GM12878 (cell line): ENCODE measurements around the gene TMEM52. TPM values are rescaled to one million over a fixed set of nuclear protein-coding genes. Genes with fewer than 3 reads are reported as not detected.

Source experiments
- ATAC-seq: fragments of 200-7000 bp; cut with Tn5 transposase; 3 replicates; pipeline ENCODE4 v1.9.1; 2020; ENCODE audit warnings: mild to moderate bottlenecking, moderate library complexity
- BruUV-seq: library from RNA; stranded (reverse); fragments of 400-500 nt; replicated peaks from 2 replicates; lab custom pipeline; 2021; lab: Mats Ljungman, UMichigan
- CTCF ChIA-PET: fragments of 300-600 bp; sonication (Branson Sonifier 250); formaldehyde crosslinking; extraction: SDS; loops from one replicate; lab custom pipeline; 2021; ENCODE audit warnings: inconsistent platforms; lab: Yijun Ruan, JAX
- POLR2A ChIA-PET: fragments of 350-600 bp; formaldehyde crosslinking; extraction: SDS; loops from one replicate; lab custom pipeline; 2021; ENCODE audit warnings: inconsistent platforms; lab: Charles Lee
- RAD21 ChIA-PET: fragments of 300-600 bp; sonication (Branson Sonifier 250); formaldehyde crosslinking; loops from one replicate; lab custom pipeline; 2023; ENCODE audit warnings: antibody characterized with exemption; ENCODE audit not compliant: unreplicated experiment; lab: Charles Lee
- SMC1A ChIA-PET: fragments of 300-600 bp; sonication (Branson Sonifier 250); formaldehyde crosslinking; loops from one replicate; lab custom pipeline; 2023; ENCODE audit not compliant: unreplicated experiment, uncharacterized antibody; lab: Charles Lee
- DNase-seq: peaks from one replicate; pipeline ENCODE4 v3.0.0-alpha.2; 2011; ENCODE audit warnings: low read depth, low spot score
- FAIRE-seq: peaks from 3 replicates; lab custom pipeline; 2011; peaks lifted over from hg19 to GRCh38; lab: Jason Lieb, UNC
- H2AFZ ChIP-seq: 2 replicates; pipeline ENCODE4 v1.6.0; 2011; ENCODE audit warnings: low read depth, low read length, control low read depth; ENCODE audit not compliant: control insufficient read depth
- H3K27ac ChIP-seq: 2 replicates; pipeline ENCODE4 v1.5.1; 2011; ENCODE audit warnings: control low read depth; ENCODE audit not compliant: control insufficient read depth, insufficient read depth
- H3K27me3 ChIP-seq, 2 experiments: replicated peaks in 1 of 2; 2 replicates each; pipeline versions ENCODE4 v1.6.0 to v1.6.1; 2011; ENCODE audit warnings: low read length in 1 of 2; ENCODE audit not compliant: control insufficient read depth in 2 of 2, insufficient read depth in 2 of 2
- H3K36me3 ChIP-seq, 2 experiments: 2 replicates each; pipeline ENCODE4 v1.5.1; 2011; ENCODE audit warnings: low read length in 1 of 2; ENCODE audit not compliant: control insufficient read depth in 2 of 2, insufficient read depth in 2 of 2
- H3K4me1 ChIP-seq: 2 replicates; pipeline ENCODE4 v1.6.1; 2011; ENCODE audit warnings: mild to moderate bottlenecking, low read length, moderate library complexity, mixed read lengths; ENCODE audit not compliant: control insufficient read depth, insufficient read depth
- H3K4me2 ChIP-seq: 2 replicates; pipeline ENCODE4 v1.6.0; 2011; ENCODE audit warnings: control low read depth; ENCODE audit not compliant: control insufficient read depth, insufficient read depth
- H3K4me3 ChIP-seq: fragments of 200-600 bp; sonication (generic); 2 replicates; pipeline ENCODE4 v1.5.1; 2016
- H3K79me2 ChIP-seq: 2 replicates; pipeline ENCODE4 v1.6.0; 2011; ENCODE audit warnings: low read length; ENCODE audit not compliant: control insufficient read depth, insufficient read depth
- H3K9ac ChIP-seq: 2 replicates; pipeline ENCODE4 v1.8.0; 2011; ENCODE audit warnings: low read length, control low read depth, mixed read lengths; ENCODE audit not compliant: control insufficient read depth, insufficient read depth
- H3K9me3 ChIP-seq: replicated peaks from 3 replicates; pipeline ENCODE4 v1.5.1; 2011; ENCODE audit warnings: mild to moderate bottlenecking, low read length; ENCODE audit not compliant: control insufficient read depth, insufficient read depth
- H4K20me1 ChIP-seq: 2 replicates; pipeline ENCODE4 v1.6.0; 2011; ENCODE audit not compliant: control insufficient read depth, insufficient read depth
- CTCF ChIP-seq, 3 experiments: IDR thresholded peaks in 2 of 3; conservative IDR thresholded peaks in 1 of 3; 2 replicates each; pipeline ENCODE4 v1.5.1; 2011; ENCODE audit warnings: low read depth in 3 of 3, low read length in 3 of 3, mild to moderate bottlenecking in 3 of 3, control low read depth in 2 of 3, moderate library complexity in 2 of 3, inconsistent platforms in 1 of 3, mixed read lengths in 1 of 3; ENCODE audit not compliant: control insufficient read depth in 2 of 3, insufficient read depth in 1 of 3; ENCODE audit errors: extremely low read depth in 1 of 3
- POLR2AphosphoS5 ChIP-seq: IDR thresholded peaks from 2 replicates; pipeline ENCODE4 v1.6.1; 2011; ENCODE audit warnings: mild to moderate bottlenecking, low read length, inconsistent platforms
- RAD21 ChIP-seq: IDR thresholded peaks from 2 replicates; pipeline ENCODE4 v1.6.1; 2011; ENCODE audit warnings: mild to moderate bottlenecking, low read depth, low read length, moderate library complexity; ENCODE audit not compliant: insufficient read depth
- SMC3 ChIP-seq: IDR thresholded peaks from 2 replicates; pipeline ENCODE4 v1.6.1; 2011; ENCODE audit warnings: low read length, improper control_type of control experiment, borderline replicate concordance
- WGBS: methylation state at CpG from one replicate; pipeline ENCODE4 v1.1.6; 2016; ENCODE audit warnings: low lambda C conversion rate; ENCODE audit not compliant: insufficient replicate concordance, insufficient coverage; ENCODE audit errors: missing lambda C conversion rate; 5-methylcytosine and 5-hydroxymethylcytosine counted together
- in situ Hi-C: fragments of 300-500 bp; cut with MboI; formaldehyde crosslinking; loops from 9 replicates; pipeline ENCODE4 v1.14.3; 2018; ENCODE audit warnings: mixed read lengths
- intact Hi-C: fragments of 100-400 bp; cut with micrococcal nuclease; formaldehyde crosslinking; loops from one replicate; pipeline ENCODE4 v1.14.2; 2022; ENCODE audit not compliant: unreplicated experiment
- polyA plus RNA-seq, 11 experiments: library from polyadenylated mRNA; depleted of rRNA in 4 of 11; unstranded in 6 of 11; stranded (reverse) in 5 of 11; fragments of >200 nt; fragmentation: Nextera tagmentation in 4 of 11; fragmentation: Illumina TruSeq in 1 of 11; extraction: Ambion mirVana in 4 of 11; extraction: Trizol in 1 of 11; gene quantifications; 1 replicate in 1 of 11; 2 replicates in 10 of 11; pipeline versions ENCODE4 v1.2.1 to v1.2.3, GENCODE V29; 2011 to 2016; ENCODE audit warnings: inconsistent platforms in 2 of 11, missing spikeins in 2 of 11, low read depth in 1 of 11
- total RNA-seq, 4 experiments: library from RNA; depleted of rRNA in 3 of 4; stranded (reverse); fragments of >200 nt in 3 of 4; fragmentation: Illumina TruSeq in 1 of 4; extraction: Trizol in 1 of 4; gene quantifications; 2 replicates each; pipeline versions ENCODE4 v1.2.1 to v1.2.3, GENCODE V29; 2013 to 2021

Gene TMEM52
- total and polyA plus RNA-seq, 10 of the 15 experiments (the other 5 are each of a cell fraction or from before 2014, with no cell fraction given), result 0.17 to 0.33 (median 0.24) TPM; not detected in 7

DNA sequence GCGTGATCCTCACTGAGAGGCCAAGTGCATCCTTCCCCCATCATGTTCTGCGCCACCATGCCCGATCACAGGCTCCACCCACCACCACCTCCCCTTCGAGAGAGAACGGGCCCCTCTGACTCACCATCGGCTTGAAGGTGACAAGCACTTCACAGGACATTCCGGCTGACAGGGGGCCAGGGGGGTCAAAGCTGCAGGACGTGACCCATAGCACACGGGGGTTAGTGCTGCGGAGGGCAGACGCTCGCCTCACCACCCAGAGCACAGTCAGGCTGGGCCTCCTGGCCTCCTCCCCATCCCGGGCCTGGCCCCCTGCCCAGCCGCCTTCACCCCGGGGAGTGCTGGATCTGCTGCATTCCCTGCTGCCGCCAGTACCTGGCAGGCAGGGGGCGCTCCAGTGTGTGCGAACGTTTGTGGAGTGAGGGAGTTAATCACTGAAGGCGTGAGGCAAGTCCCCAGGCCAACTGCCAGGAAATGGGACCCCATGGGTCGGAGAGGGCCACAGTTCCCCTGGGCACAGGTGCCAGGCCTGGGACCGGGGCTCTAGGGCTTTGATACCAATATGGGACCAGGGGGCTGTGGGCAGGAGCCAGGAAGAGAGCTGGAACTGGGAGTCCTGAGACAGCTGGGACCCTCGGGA is 40.9 kb upstream of the TMEM52 start:
- CTCF ChIA-PET, result interaction anchor here (1.0 to 3.9 kb wide), 4 partner anchors 12 to 86 kb away, joined by 3 to 17 read pairs (median 4); no protein-coding TSS in a partner anchor
- H3K27ac ChIP-seq, result no peak overlapping the region
- no peaks in the 10 kb centered on the region for H3K79me2 ChIP-seq
- H4K20me1 ChIP-seq, result no peaks in the 10 kb centered on the region
- no peak for FAIRE-seq
- RAD21 ChIA-PET, result no interaction called here
- BruUV-seq, result no TSS peak
- POLR2A ChIA-PET, result no interaction called here
- DNase-seq, result no peak
- SMC1A ChIA-PET, result interaction anchor here (0.8 kb wide), 1 partner anchor 42 kb away, joined by 3 read pairs; no protein-coding TSS in a partner anchor
- 11% methylated on average over 23 of the region's 23 CpGs for WGBS
- ATAC-seq, result peak; percentile 78
- in situ Hi-C loops, result loop anchor here (25.0 kb wide), 1 partner anchor 827 kb away; no protein-coding TSS in a partner anchor
- H3K9ac ChIP-seq, result no peak overlapping the region
- intact Hi-C loops, result loop anchor here (1.0 to 5.0 kb wide), 2 partner anchors 86 to 212 kb away; no protein-coding TSS in a partner anchor
- no peaks in the 10 kb centered on the region for H3K4me1 ChIP-seq
- no peaks in the 10 kb centered on the region for H3K36me3 ChIP-seq
- no peak overlapping the region for H3K4me3 ChIP-seq
- H3K27me3 ChIP-seq, result peaks cover 0 to 3% of the 10 kb centered on the region in 2 experiments; a peak in 1 of 4 replicates
- peak; percentile 63 for TF ChIP-seq RAD21
- no peak for TF ChIP-seq POLR2AphosphoS5
- peak; percentile 61 to 73 (median 63) for TF ChIP-seq CTCF (IDR thresholded peaks at IDR 0.05 in 2 of 3, conservative IDR thresholded peaks at IDR 0.05 in 1 of 3; ENCODE audit: control insufficient read depth in 2 of 3, extremely low read depth in 1 of 3, insufficient read depth in 1 of 3, low read depth in 3 of 3, low read length in 3 of 3)
- peak; percentile 46; the same call in 1 of the 2 replicates for TF ChIP-seq SMC3
- no peaks in the 10 kb centered on the region for H3K9me3 ChIP-seq
- no peak overlapping the region for H3K4me2 ChIP-seq
- no peak overlapping the region for H2AFZ ChIP-seq
